ENCODE results near the gene MTA1. TPM values are rescaled to one million over a fixed set of nuclear protein-coding genes. Genes with fewer than 3 reads are reported as not detected.

The MTA1 gene
- total RNA-seq, 1 donor, result 52.7 TPM

DNA sequence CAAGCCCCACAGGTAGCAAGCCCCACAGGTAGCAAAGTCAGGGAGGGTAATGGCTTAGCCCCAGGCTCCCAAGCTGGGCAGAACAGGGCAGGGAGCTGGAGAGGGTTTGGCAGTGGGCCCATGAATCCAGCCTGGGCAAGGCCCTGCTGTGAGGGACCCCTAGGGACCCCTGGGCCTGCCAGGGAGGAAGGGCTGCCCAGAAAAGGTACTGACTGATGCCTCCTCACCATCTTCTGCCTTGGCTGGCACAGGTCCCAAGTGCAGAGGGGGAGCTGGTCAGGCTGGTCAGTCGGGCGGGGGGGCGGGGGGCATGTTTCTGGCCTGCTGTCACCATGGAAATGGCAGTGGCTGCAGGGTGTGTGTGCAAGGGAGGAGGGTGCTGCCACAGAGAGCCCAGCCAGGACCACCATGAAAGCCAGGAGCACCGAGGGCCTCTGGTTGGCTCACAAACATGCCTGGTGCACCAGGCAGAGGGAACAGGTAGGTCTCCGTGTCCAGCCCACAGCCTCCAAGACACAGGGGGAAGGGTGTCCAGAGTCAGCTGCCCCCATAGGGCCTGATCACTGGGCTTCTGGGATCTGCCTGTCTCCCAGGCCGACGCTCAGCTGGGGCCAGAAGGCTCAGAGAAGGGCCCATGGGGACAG lies 53.5 kb downstream of the MTA1 start:
- DNase-seq (ENCODE audit: low read depth), result no peak
- H3K4me3 ChIP-seq (ENCODE audit: low read depth, low read length), result peak overlapping the region; percentile 60
- TF ChIP-seq, protein P1, sequence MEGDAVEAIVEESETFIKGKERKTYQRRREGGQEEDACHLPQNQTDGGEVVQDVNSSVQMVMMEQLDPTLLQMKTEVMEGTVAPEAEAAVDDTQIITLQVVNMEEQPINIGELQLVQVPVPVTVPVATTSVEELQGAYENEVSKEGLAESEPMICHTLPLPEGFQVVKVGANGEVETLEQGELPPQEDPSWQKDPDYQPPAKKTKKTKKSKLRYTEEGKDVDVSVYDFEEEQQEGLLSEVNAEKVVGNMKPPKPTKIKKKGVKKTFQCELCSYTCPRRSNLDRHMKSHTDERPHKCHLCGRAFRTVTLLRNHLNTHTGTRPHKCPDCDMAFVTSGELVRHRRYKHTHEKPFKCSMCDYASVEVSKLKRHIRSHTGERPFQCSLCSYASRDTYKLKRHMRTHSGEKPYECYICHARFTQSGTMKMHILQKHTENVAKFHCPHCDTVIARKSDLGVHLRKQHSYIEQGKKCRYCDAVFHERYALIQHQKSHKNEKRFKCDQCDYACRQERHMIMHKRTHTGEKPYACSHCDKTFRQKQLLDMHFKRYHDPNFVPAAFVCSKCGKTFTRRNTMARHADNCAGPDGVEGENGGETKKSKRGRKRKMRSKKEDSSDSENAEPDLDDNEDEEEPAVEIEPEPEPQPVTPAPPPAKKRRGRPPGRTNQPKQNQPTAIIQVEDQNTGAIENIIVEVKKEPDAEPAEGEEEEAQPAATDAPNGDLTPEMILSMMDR (IDR thresholded peaks at IDR 0.05; ENCODE audit: insufficient read depth, low read depth, low read length), result no peak

DNA sequence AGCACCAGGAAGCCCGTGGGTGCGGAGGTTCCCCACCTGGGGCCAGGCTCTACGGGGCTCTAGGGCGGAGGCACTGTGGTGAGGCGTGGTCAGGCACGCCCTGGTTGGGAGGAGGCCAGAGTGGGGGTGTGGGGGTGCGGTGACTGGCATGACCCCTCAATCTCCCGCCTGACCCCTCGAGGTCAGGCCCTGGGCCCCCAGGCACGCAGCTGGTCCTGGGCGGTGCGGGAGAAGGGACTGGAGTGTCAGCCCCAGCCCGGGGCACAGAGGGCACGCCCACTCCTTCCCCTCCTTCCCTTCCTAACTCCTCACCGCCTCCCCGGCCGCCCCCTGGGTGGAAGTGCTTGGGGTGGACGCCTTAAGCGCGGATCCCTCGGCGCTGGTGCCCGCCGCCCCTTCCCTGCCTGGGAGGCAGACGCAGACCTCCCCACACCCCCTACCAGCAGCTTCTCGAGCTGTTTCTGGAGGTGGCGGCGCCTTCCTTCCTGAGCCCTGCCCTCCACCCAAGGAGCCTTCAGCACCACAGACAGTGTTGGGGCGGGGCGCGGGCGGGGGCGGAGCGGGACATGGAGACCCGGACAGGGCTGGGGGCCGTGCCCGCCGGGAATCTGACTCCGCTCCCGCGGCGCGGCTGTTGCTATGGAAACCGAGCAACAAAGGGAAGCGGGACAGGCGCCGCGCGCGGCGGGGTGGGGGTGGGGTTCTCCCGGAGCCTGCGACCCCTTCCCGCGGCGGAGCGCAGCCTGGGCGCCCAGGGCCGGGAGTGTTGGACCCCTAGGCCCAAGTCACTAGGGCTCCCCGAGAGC lies 54.3 kb downstream of the MTA1 start:
- TF ChIP-seq, protein P1 (IDR thresholded peaks at IDR 0.05; ENCODE audit: insufficient read depth, low read depth, low read length), result no peak
- DNase-seq (ENCODE audit: low read depth), result peak; percentile 90
- peak overlapping the region; percentile 60 for H3K4me3 ChIP-seq (ENCODE audit: low read depth, low read length)

DNA sequence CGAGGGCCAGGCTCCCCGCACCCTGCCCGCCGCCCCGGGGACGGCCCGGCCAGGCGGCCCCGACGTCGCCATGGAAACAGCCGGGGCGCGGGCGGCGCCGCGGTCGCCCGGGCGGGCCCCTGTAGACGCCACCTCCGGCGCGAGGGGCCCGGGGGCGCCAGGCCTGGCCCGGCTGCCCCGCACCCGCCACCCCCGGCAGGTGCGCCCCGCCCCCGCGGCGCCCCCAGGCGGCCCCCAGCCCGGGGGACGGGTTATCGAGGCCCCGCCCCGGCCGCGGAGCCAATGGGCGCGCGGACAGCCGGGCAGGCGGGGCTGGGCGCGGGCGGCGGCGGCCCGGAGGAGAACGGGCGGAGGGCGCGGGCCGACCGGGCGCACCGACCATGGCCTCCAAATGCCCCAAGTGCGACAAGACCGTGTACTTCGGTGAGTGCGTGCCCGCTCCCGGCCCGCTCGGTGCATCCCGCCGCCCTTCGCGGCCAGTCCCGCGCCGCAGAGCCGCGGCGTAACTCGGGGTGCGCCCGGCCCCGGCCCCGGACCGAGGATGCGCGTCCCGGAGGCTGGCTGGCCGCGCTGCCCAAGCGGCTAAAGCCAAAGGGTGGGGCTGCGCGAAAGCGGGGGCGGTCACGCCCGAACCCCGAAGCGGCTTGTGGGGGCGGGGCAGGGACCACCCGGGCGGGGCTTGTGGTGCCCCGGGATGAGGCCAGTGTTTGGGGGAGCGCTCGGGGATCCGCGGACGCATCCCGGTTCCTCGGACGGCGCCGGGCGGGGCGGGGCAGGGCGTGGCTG lies 55.0 kb downstream of the MTA1 start, which contains the start of gene CRIP2:
CRIP2 (plus strand) TSS at position 339 of the 786 bp plus-strand sequence; CDS start at position 381, 42 bp downstream.
- TF ChIP-seq, protein P1 (IDR thresholded peaks at IDR 0.05; ENCODE audit: insufficient read depth, low read depth, low read length), result no peak
- H3K4me3 ChIP-seq (ENCODE audit: low read depth, low read length), result peak within 1 kb of the TSS; percentile 63
- DNase-seq (ENCODE audit: low read depth), result peak; percentile 26

DNA sequence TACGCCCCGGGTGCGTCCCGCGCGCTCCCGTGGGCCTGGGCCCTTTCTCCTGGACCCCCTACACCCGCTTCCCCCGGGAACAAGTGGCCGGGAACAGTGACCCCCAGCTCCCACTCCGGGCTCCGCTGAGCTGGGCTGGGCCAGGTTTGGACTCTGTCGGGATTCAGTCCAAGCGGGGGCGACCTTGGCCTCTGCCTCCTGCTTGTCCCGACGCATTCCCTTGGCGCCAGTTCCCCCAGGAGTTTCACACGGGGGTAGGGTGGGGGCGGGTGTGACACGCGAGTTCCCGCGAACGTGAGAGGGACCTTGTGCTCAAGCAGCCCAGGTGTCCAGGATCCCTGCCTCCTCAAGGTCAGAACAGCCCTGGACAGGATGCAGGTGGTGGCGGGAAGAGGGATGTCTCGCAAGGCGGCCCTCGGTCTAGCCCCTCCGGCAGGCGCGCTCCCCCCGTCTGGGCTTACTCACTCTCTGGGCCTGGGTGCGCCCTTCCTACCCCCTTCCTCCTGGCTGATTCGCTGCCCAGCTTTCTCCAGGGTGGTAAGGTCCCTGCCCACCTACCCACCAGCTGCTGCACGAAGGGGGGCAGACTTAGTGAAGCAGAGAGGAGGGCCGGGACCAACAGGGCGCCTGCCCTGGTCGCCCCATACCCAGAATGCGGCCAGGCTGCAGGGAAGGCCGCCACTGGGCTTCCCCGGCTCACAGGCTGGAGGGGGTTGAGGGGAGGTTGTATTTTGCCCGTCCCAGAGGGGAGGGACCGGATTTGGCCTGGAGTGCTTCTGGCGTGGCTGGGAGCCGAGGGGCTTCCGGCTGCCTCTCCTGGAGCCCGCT lies 55.9 kb downstream of the MTA1 start:
- TF ChIP-seq, protein P1 (IDR thresholded peaks at IDR 0.05; ENCODE audit: insufficient read depth, low read depth, low read length), result no peak

DNA sequence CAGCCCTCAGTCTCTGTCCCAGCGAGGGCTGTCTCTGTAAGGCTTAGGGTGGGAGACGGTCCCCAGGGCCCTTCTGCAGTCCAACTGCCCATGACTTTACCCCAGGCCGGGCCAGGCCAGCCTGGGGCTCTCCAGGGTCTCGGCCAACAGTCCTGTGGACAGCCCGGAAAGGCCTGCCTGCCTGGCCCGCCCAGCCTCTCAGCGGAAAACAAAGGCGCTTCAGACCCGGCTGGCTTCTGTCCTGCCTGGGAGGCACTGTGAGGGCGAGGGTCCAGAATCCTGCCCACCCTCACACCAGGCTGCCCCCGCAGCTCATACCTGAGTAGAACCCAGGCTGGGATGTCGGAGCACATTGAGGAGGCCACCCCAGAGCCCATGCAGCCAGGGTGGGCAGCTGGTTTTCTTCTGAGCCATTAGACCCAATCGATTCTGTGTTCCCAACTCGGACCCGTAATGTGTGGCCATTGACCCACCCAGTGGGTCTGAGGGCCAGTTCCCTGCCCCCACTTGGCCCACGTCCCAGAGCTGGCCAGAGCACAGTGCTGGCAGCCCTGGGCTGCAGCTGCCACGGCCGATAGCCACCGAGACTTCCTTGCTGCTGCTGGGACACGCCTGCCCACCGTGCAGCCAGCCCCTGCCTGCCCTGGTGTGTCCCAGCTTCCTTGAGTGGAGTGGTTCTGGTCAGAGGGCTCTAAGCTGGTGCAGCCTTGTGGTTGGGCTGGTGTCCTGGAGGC lies 56.6 kb downstream of the MTA1 start:
- peak overlapping the region; percentile 63 for H3K4me3 ChIP-seq (ENCODE audit: low read depth, low read length)
- no peak for DNase-seq (ENCODE audit: low read depth)
- TF ChIP-seq, protein P1 (IDR thresholded peaks at IDR 0.05; ENCODE audit: insufficient read depth, low read depth, low read length), result no peak

More for the DNA sequence above, 55.9 kb downstream of the MTA1 start:
- peak overlapping the region; percentile 63 for H3K4me3 ChIP-seq (ENCODE audit: low read depth, low read length)
- no peak for DNase-seq (ENCODE audit: low read depth)
